Measurements from ENCODE around the gene GSS.

Gene GSS

DNA sequence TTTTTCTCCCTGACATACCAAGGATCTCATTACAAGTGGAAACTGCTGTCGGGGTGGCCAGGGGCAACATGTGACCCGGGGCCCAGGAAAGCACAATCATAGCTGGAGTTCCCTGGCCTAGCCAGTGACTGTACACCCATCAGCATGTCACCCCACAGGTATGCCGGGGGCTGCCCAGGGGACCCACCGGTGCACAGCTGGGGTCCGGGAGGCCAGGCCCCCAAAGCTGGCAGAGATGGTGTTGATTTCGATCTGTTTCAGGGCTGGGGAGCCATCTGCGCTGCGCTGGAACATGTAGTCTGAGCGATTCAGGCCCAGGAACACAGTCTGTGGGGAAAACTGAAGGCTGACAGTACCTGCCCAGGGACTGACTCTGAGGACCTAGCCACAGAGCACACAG, 13.3 kb downstream of the GSS start:
- Histone ChIP-seq H3K79me2 (ENCODE audit: insufficient read depth, low read length) (no peaks in the 10 kb centered on the region), H3K27ac (ENCODE audit: low read depth, low read length, poor library complexity, severe bottlenecking) (no peak overlapping the region), H3K4me2 (ENCODE audit: low read length) (no peak overlapping the region), H3K36me3 (ENCODE audit: insufficient read depth, low read length) (peaks cover 61% of the 10 kb centered on the region), H3K9me3 (ENCODE audit: low read length) (no peaks in the 10 kb centered on the region), H3K9ac (ENCODE audit: low read length) (no peak overlapping the region), H3K4me1 (ENCODE audit: insufficient read depth, low read length, severe bottlenecking) (peaks cover 6% of the 10 kb centered on the region), H2AFZ (ENCODE audit: low read length) (no peak overlapping the region), H3K27me3 (ENCODE audit: insufficient read depth, low read length) (no peaks in the 10 kb centered on the region), H4K20me1 (ENCODE audit: insufficient read depth, low read length) (no peaks in the 10 kb centered on the region), H3K4me3 (ENCODE audit: low read depth, low read length, poor library complexity, severe bottlenecking) (no peak overlapping the region), H3K9me2 (ENCODE audit: low read depth, low read length) (no peaks in the 10 kb centered on the region), H3F3A (ENCODE audit: insufficient read depth, low read length) (no peaks in the 10 kb centered on the region)
- TF ChIP-seq EZH2 (IDR thresholded peaks at IDR 0.05; ENCODE audit: borderline replicate concordance, low read length), result no peak
- TF ChIP-seq, protein P1, sequence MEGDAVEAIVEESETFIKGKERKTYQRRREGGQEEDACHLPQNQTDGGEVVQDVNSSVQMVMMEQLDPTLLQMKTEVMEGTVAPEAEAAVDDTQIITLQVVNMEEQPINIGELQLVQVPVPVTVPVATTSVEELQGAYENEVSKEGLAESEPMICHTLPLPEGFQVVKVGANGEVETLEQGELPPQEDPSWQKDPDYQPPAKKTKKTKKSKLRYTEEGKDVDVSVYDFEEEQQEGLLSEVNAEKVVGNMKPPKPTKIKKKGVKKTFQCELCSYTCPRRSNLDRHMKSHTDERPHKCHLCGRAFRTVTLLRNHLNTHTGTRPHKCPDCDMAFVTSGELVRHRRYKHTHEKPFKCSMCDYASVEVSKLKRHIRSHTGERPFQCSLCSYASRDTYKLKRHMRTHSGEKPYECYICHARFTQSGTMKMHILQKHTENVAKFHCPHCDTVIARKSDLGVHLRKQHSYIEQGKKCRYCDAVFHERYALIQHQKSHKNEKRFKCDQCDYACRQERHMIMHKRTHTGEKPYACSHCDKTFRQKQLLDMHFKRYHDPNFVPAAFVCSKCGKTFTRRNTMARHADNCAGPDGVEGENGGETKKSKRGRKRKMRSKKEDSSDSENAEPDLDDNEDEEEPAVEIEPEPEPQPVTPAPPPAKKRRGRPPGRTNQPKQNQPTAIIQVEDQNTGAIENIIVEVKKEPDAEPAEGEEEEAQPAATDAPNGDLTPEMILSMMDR (IDR thresholded peaks at IDR 0.05; ENCODE audit: low read length), result no peak

DNA sequence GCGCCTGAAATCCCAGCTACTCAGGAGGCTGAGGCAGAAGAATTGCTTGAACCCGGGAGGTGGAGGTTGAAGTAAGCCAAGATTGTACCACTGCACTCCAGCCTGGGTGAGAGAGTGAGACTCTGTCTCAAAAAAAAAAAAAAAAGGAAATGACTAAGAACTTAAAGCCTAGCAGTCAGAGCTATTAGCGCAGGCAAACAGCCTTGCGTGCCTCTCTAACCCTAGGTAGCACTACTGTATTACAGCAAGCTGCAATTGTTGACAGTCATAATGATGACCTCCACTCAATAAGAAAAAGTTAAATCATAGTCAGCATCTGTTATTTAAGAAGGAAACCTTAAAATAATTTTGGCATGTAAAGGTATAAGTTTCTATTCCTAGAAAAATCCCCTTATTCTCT, 14.4 kb downstream of the GSS start:
- Histone ChIP-seq H3K9me2 (ENCODE audit: low read depth, low read length) (no peaks in the 10 kb centered on the region), H3K4me2 (ENCODE audit: low read length) (no peak overlapping the region), H3K79me2 (ENCODE audit: insufficient read depth, low read length) (no peaks in the 10 kb centered on the region), H3K4me1 (ENCODE audit: insufficient read depth, low read length, severe bottlenecking) (peaks cover 6% of the 10 kb centered on the region), H2AFZ (ENCODE audit: low read length) (no peak overlapping the region), H3K27ac (ENCODE audit: low read depth, low read length, poor library complexity, severe bottlenecking) (no peak overlapping the region), H3K36me3 (ENCODE audit: insufficient read depth, low read length) (peaks cover 61% of the 10 kb centered on the region), H4K20me1 (ENCODE audit: insufficient read depth, low read length) (no peaks in the 10 kb centered on the region), H3K9ac (ENCODE audit: low read length) (no peak overlapping the region), H3K27me3 (ENCODE audit: insufficient read depth, low read length) (no peaks in the 10 kb centered on the region), H3F3A (ENCODE audit: insufficient read depth, low read length) (no peaks in the 10 kb centered on the region), H3K4me3 (ENCODE audit: low read depth, low read length, poor library complexity, severe bottlenecking) (no peak overlapping the region), H3K9me3 (ENCODE audit: low read length) (no peaks in the 10 kb centered on the region)
- TF ChIP-seq EZH2 (IDR thresholded peaks at IDR 0.05; ENCODE audit: borderline replicate concordance, low read length), result no peak
- TF ChIP-seq, protein P1 (IDR thresholded peaks at IDR 0.05; ENCODE audit: low read length), result no peak

DNA sequence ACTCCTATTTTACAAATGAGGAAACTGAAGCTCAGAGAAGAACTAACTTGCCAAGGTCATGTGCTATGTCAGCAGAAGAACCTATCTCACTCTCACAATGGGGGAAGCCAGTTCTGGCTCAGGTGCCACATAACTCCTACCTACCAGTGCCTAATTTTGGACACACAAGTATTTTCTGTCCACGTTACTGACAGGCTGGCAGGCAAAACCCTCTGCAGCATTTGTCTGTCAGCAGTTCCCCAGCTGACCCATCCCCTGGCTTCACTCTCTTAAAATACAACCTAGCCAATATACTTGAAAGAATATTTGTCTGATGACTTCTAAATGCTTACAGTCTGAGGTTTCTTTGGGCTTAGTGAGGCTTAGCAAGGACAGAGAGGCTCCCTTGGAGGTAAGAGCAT, 15.5 kb downstream of the GSS start:
- Histone ChIP-seq H3K4me3 (ENCODE audit: low read depth, low read length, poor library complexity, severe bottlenecking) (no peak overlapping the region), H3K4me1 (ENCODE audit: insufficient read depth, low read length, severe bottlenecking) (peaks cover 6% of the 10 kb centered on the region), H3K36me3 (ENCODE audit: insufficient read depth, low read length) (peaks cover 62% of the 10 kb centered on the region), H3K9me3 (ENCODE audit: low read length) (no peaks in the 10 kb centered on the region), H4K20me1 (ENCODE audit: insufficient read depth, low read length) (no peaks in the 10 kb centered on the region), H2AFZ (ENCODE audit: low read length) (no peak overlapping the region), H3K9ac (ENCODE audit: low read length) (no peak overlapping the region), H3K4me2 (ENCODE audit: low read length) (no peak overlapping the region), H3F3A (ENCODE audit: insufficient read depth, low read length) (no peaks in the 10 kb centered on the region), H3K27ac (ENCODE audit: low read depth, low read length, poor library complexity, severe bottlenecking) (no peak overlapping the region), H3K9me2 (ENCODE audit: low read depth, low read length) (no peaks in the 10 kb centered on the region), H3K79me2 (ENCODE audit: insufficient read depth, low read length) (no peaks in the 10 kb centered on the region), H3K27me3 (ENCODE audit: insufficient read depth, low read length) (no peaks in the 10 kb centered on the region)
- TF ChIP-seq, protein P1 (IDR thresholded peaks at IDR 0.05; ENCODE audit: low read length), result no peak
- no peak for TF ChIP-seq EZH2 (IDR thresholded peaks at IDR 0.05; ENCODE audit: borderline replicate concordance, low read length)

All from OCI-LY1 (cell line).